Stimulated activated CD8-positive, alpha-beta memory T cell treated with anti-CD3 and anti-CD28 coated beads, Interleukin-4, amount 100 ng/mL, for 24 hours (primary cell): ENCODE data around the gene SLC39A11.
"Not testable (repeated sequence)": the region's sequence is repeated elsewhere in the genome, so short reads cannot be mapped to it uniquely, and the experiment has no call there.

Experiments used
- DNase-seq: peaks from one replicate; pipeline ENCODE4 v3.0.0-alpha.2; 2020; ENCODE audit warnings: low read depth

The SLC39A11 gene

GRCh38 chr17:73107191-73107590 is 14.7 kb upstream of the SLC39A11 start:
- DNase-seq: no peak

DNA sequence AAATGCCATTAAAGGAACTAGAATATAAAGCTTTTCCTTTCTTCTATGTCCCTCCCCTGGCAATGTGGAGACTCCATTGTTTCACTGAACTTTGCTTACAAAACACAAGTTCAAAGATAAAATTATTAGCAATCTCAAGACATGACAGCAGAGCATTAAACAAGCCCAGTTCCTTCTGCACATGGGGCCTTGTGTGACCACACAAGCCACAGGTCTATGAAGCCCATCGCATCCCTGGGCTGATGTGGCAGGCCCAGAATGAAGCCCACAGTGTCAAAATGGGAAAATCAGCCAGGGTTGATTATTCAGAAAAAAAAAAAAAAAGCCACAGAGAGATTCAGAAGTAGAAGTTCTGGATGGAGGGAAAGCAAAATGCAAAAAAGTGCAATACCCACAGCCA is 12.9 kb upstream of the SLC39A11 start:
- no peak for DNase-seq

- no peak for DNase-seq
Measured at GRCh38 chr17:73104450-73104849, 12.0 kb upstream of the SLC39A11 start.

DNA sequence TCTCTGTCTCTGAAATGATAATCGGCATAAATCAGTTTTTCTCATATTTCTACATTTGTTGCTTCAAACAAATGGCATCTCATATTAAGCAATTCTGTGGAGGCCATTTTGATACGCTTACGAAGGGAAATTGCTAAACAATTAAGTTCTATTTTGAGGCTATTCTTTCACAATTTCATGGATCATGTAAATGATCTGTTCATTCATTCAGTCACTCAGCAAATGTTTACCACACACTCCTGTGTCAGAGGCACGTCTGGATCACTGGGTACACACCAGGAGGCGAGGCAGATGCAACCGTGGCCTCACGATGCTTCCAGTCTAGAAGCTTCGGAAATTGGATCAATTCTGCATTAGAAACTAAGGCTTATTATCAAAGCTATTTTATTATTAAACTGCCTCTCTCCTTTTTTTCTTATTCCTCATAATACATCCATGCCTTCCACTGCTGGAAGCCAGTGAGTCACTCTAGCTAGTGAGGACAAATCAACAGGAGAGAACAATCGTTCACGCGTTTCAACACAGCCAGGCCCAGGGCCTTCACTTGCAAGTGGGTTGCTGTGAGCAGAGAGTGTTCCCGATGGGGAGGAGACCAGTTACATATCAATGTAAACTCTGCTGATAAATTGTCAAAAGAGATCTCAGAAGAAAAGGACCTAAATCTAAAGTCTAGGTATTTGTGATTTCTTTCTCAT is 11.3 kb upstream of the SLC39A11 start:
- DNase-seq: no peak

DNA sequence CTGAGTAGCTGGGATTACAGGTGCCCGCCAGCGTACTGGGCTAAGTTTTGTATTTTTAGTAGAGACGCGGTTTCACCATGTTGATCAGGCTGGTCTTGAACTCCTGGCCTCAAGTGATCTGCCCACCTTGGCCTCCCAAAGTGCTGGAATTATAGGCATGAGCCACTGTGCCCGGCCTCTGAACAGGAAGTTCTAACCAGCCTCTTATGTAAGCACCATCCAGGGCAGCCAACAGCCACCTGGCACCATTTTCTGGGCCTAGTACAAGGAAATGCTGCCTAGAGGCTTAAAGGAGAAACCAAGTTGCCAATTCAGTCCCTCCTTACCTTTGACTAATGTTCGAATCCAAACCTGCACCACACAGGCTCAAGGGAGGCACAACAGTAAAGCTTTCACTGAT is 8.5 kb upstream of the SLC39A11 start:
- no peak for DNase-seq

- no peak for DNase-seq
Measured at GRCh38 chr17:73100363-73100762, 7.9 kb upstream of the SLC39A11 start.

- DNase-seq: no peak
Measured at GRCh38 chr17:73099511-73099910, 7.0 kb upstream of the SLC39A11 start.

GRCh38 chr17:73098919-73099318 is 6.4 kb upstream of the SLC39A11 start:
- DNase-seq: no peak

DNA sequence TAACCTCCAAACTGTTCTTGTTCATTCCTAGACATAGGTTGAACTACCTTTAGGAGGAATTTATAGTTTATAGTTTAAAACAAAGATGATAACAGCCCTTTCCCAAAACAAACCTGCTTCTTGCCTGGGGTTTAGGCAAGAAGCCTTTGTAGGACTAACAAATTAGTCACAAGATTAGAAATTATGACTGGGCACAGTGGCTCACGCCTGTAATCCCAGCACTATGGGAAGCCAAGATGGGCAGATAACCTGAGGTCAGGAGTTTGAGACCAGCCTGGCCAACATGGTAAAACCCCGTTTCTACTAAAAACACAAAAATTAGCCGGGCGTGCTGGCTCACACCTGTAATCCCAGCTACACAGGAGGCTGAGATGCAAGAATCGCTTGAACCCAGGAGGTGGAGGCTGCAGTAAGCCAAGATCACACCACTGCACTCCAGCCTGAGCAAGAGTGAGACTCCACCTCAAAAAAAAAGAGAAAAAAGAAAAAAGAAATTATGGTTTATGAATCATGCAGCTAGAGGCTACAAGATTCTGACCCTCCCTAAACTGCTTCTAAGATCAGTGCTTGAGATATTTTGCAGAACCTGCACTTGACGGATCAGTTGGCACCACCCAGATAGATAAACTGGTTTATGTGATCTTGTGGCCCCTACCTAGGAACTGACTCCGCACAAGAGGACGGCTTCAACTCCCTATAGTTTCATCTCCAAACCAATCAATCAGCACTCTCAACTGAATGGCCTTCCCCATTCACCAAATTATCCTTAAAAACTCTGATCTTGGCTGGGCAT is 5.7 kb upstream of the SLC39A11 start:
- DNase-seq: not testable (repeated sequence)

- no peak for DNase-seq
Measured at GRCh38 chr17:73096866-73097265, 4.4 kb upstream of the SLC39A11 start.

- no peak for DNase-seq
Measured at GRCh38 chr17:73096211-73096610, 3.7 kb upstream of the SLC39A11 start.

- DNase-seq: no peak
Measured at GRCh38 chr17:73093286-73093685, 798 bp upstream of the SLC39A11 start.

DNA sequence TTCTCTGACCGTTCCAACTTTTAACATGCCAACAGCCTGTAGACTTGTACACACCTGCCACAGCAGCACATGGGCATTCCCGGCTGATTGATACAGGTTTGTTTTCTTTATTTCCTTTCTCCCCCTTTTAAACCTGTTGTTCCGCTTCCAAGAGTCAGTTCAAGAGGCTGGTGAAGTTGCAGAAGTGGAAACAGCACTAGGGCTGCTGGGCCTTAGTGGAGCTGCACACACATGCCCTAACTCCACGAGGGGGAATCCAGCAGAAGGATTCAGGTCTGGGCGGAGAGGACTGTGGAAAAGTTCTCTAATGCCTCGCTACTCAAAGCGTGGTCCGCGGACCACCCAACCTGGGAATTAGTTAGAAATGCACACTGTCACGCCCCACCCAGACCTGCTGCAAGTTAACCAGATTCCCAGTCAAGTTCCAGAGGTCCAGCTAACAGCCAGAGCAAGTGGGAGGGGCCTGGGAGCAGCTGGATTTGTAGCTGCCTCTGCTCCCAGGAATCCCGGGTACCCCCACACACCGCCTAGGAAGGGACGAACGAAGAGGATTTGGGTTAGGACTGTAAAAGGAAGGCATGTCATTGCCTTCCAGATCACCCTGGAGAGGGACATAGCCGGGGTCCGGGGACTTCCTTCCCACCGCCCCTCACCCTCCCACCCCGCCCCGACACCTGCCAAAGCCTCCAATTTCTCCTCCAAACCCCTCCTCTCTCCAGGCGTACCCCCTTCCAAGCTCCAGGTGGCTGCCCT is 542 bp downstream of the SLC39A11 start:
- DNase-seq: no peak

GRCh38 chr17:73091410-73091769 is 1.1 kb downstream of the SLC39A11 start:
- no peak for DNase-seq

DNA sequence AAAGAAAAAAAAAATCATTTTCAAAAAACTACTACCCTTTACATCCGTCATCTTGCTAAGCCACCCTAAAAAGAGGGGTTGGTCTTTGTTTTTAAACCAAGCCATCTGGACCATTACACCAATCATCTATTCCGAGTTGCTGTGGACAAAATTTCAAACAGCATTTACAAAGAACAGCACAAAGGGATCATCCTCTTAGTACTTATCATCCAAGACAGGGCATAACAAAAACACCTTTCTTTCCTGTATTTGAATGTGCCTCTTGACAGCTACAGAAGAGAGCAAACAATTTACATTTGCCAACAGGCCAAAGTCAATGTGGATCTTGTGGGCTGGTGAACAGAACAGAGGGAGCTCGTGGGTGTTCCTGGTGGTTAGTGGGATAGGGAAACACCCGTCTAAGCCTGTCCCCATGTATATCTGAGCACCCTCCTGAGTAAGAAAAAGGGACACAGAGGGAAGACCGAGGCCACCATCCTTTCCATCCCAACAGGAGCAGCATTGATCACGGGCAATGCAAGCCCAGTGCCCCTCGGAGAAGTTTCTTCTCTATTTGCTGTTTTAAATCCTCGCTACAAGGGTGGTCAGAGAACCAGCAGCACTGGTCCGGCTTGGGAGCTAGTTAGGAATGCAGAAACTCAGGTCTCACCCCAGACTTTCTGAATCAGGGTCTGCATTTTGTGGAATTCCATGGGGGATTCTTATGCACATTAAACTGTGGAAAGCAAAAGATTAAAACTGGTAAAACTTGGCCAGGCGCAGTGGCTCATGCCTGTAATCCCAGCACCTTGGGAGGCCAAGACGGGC is 1.9 kb downstream of the SLC39A11 start:
- DNase-seq: no peak

DNA sequence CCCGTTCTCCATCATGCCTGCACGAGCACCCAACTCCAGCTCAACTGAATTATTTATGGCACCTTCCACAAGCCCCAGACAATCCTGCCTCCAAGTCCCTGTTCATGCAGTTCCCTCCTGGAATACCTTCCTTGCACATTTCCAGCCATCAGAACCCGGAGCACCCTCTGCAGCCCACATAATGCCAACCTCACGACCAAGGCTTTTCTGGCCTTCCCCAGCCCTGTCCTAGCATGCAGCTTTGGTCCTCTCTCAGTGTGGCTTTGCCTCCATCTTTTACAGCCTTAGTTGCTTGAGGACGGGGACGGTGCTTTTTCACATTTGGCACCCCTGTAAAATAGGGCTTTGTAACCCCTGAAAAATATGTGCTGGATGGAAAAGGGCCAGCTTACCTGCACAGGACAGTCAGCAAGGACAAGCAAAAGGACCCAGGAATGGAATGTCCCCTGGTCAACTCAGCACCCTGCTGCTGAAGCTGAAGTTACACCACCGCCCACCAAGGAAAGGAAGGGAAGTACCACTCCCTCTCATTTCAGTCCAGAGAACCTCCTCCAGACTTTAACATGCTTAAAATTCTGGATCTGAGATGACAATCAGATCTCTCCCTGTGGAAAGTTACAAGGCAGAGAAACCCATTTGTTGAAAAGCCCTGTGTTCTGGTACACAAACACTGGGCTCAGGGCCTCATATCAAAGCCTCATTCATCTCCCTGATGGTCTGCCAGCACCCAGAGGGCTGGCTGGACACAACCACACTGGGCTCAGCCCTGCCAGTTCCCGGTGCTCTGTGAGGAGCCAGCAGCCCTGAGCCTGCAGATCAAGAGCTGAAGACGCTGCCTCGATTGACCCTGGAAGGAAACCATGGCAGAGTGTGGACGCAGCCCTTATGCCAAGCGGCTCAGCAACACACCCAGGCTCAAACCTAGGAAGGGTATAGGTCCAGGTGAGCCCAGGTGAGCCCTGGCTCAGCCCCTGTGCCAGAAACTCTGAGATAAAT is 2.9 kb downstream of the SLC39A11 start:
- DNase-seq: no peak

DNA sequence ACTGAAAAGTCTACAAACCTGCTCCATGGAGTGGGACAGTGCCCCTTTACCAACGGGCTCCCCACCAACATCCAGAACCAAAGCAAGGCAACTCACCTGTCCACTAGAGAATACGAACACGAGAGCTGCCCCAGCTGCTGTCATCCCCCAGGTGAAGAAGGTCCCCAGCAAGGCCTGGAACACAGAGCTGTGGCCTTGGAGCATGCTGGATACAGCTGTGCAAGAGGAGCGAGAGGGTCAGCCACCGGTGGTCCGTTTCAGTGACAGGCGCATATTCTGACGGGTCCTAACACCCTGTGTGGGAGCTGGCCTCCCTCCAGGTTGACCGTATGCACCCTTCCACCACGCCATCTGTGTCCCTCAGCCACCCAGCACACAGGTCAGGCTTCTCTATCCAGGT is 3.9 kb downstream of the SLC39A11 start:
- no peak for DNase-seq

- DNase-seq: no peak
Measured at GRCh38 chr17:73083432-73083831, 9.1 kb downstream of the SLC39A11 start.

- no peak for DNase-seq
Measured at GRCh38 chr17:73074566-73074965, 17.9 kb downstream of the SLC39A11 start.

DNA sequence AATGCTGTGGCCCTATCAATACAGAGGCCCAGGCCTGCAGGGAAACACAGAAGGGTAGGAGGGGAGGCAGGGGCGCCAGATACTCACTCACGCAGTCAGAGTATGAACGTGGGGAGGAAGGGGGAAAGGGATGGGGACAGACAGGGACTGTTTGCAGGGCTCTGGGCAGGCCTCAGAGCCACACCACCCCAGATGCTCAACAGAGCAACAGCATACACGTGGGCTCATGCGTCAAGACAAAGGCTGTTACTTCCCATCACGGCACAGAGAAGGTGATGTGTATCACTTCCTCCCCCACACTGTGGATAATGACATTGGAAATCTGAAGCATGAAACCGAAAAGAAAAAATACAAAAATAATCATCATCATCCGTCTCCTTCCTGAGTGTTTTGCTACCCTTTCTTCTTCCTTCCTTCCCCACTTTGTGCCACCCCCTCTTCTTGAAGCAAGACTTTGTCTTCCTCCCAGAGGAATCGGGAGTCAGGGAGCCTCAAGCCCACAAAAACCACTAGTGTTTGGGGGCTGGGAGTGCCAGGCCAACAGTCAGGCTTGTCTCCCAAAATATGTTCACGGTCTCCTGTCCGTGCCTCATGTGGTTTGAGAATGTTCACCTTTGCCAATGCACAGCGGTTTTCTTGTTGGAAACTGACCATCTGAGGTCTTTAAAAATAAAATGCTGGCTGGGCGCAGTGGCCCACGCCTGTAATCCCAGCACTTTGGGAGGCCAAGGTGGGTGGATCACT is 20.1 kb downstream of the SLC39A11 start:
- DNase-seq: no peak
